ENCODE results near the gene C19orf47.

- TF ChIP-seq, protein P1, sequence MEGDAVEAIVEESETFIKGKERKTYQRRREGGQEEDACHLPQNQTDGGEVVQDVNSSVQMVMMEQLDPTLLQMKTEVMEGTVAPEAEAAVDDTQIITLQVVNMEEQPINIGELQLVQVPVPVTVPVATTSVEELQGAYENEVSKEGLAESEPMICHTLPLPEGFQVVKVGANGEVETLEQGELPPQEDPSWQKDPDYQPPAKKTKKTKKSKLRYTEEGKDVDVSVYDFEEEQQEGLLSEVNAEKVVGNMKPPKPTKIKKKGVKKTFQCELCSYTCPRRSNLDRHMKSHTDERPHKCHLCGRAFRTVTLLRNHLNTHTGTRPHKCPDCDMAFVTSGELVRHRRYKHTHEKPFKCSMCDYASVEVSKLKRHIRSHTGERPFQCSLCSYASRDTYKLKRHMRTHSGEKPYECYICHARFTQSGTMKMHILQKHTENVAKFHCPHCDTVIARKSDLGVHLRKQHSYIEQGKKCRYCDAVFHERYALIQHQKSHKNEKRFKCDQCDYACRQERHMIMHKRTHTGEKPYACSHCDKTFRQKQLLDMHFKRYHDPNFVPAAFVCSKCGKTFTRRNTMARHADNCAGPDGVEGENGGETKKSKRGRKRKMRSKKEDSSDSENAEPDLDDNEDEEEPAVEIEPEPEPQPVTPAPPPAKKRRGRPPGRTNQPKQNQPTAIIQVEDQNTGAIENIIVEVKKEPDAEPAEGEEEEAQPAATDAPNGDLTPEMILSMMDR (IDR thresholded peaks at IDR 0.05 in 2 of 3, conservative IDR thresholded peaks at IDR 0.05 in 1 of 3; ENCODE audit: borderline replicate concordance in 1 of 3, insufficient read depth in 1 of 3, low read depth in 2 of 3, low read length in 2 of 3): no peak
- TF ChIP-seq CEBPB (IDR thresholded peaks at IDR 0.05; ENCODE audit: low read depth) (no peak), EZH2 (IDR thresholded peaks at IDR 0.05) (no peak)
Observed at GRCh38 chr19:40309666-40310065, 38.5 kb downstream of the C19orf47 start.
